AG09319 (cell line): ENCODE measurements around the gene TIFAB.

ENCODE experiments used
- DNase-seq: peaks from one replicate; pipeline ENCODE4 v3.0.0-alpha.2; 2010; ENCODE audit warnings: low read depth; ENCODE audit errors: extremely low read depth
- CTCF ChIP-seq: IDR thresholded peaks from 2 replicates; pipeline ENCODE4 v1.5.1; 2011; ENCODE audit warnings: low read depth, mild to moderate bottlenecking, inconsistent platforms, low read length, moderate library complexity

The TIFAB gene

GRCh38 chr5:135471726-135472125, 19.6 kb upstream of the TIFAB start:
- TF ChIP-seq CTCF: no peak
- no peak for DNase-seq

- no peak for TF ChIP-seq CTCF
- DNase-seq: no peak
These were observed 17.8 kb upstream of the TIFAB start for GRCh38 chr5:135469911-135470310.

DNA sequence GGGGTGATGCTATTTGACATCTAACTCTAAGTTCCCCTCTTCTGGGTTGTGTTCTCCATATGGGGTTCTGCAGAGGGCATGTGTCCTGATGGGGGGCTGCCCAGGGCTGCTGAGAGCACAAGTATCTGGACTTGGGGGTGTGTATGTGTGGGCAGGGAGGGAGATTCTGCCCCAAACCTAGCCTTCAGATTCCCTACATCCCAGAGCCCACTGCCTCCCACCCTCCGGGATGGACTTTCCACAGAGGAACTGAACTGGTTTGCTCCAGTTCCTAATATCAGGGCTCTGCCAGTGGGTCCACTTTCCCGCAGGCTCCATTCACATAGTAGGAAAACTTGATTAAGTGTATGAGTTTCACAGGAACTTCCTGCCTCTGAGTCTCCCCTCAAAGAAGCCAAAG, 16.4 kb upstream of the TIFAB start:
- TF ChIP-seq CTCF: no peak

GRCh38 chr5:135467871-135468485, 15.8 kb upstream of the TIFAB start:
- no peak for DNase-seq
- TF ChIP-seq CTCF: no peak

More for the DNA sequence above, 16.4 kb upstream of the TIFAB start:
- DNase-seq: no peak

GRCh38 chr5:135467051-135467625, 15.0 kb upstream of the TIFAB start:
- no peak for DNase-seq
- no peak for TF ChIP-seq CTCF

- DNase-seq: no peak
- TF ChIP-seq CTCF: peak; percentile 92
These were observed 14.3 kb upstream of the TIFAB start for GRCh38 chr5:135466178-135467050.

GRCh38 chr5:135465391-135466122, 13.4 kb upstream of the TIFAB start:
- TF ChIP-seq CTCF: no peak
- DNase-seq: no peak
